K562 (cell line): ENCODE measurements around the gene PARK7. TPM values are rescaled to one million over a fixed set of nuclear protein-coding genes. Genes with fewer than 3 reads are reported as not detected.

ENCODE experiments used
- ATAC-seq: fragments of 200-7000 bp; cut with Tn5 transposase; 3 replicates; pipeline ENCODE4 v1.9.1; 2020; ENCODE audit warnings: moderate library complexity
- BruUV-seq: library from RNA; stranded (reverse); fragments of 400-500 nt; replicated peaks from 2 replicates; lab custom pipeline; 2021; lab: Mats Ljungman, UMichigan
- CTCF ChIA-PET: fragments of 300-600 bp; formaldehyde crosslinking; extraction: SDS; loops from one replicate; lab custom pipeline; 2021; ENCODE audit warnings: low intra/inter-chr PET ratio; lab: Yijun Ruan, JAX
- POLR2A ChIA-PET: fragments of 300-600, 350-650 bp; sonication (Branson Sonifier 250); formaldehyde crosslinking; extraction: SDS; loops from one replicate; lab custom pipeline; 2021; ENCODE audit warnings: antibody characterized with exemption, inconsistent platforms; lab: Yijun Ruan, JAX
- DNase-seq, 4 experiments: peaks; one replicate each; pipeline versions ENCODE4 v3.0.0 to v3.0.0-alpha.2; 2011 to 2018; ENCODE audit warnings: low spot score in 3 of 4, mixed read lengths in 3 of 4; ENCODE audit errors: extremely low read depth in 1 of 4
- FAIRE-seq: peaks from 2 replicates; lab custom pipeline; 2011; peaks lifted over from hg19 to GRCh38; lab: Jason Lieb, UNC
- H2AFZ ChIP-seq: 2 replicates; pipeline ENCODE4 v1.6.0; 2011; ENCODE audit warnings: low read depth, low read length, control low read depth, inconsistent platforms
- H3K27ac ChIP-seq: fragments of 200-600 bp; 3 replicates; pipeline ENCODE4 v1.8.0; 2011; ENCODE audit warnings: low read depth, mild to moderate bottlenecking, control low read depth, inconsistent platforms, low read length, moderate library complexity, mixed read lengths; ENCODE audit errors: extremely low read depth
- H3K27me3 ChIP-seq, 2 experiments: fragments of 300-600 bp in 1 of 2; 2 replicates in 1 of 2; 3 replicates in 1 of 2; pipeline versions ENCODE4 v1.6.0 to v1.8.0; 2011; ENCODE audit warnings: inconsistent platforms in 2 of 2, low read length in 2 of 2, mild to moderate bottlenecking in 1 of 2, mixed read lengths in 1 of 2, moderate library complexity in 1 of 2; ENCODE audit not compliant: control insufficient read depth in 2 of 2, insufficient read depth in 2 of 2
- H3K36me3 ChIP-seq: fragments of 300-600 bp; 3 replicates; pipeline ENCODE4 v1.8.0; 2011; ENCODE audit warnings: mild to moderate bottlenecking, low read length, inconsistent platforms; ENCODE audit not compliant: control insufficient read depth, insufficient read depth
- H3K4me1 ChIP-seq, 2 experiments: fragments of 200-600 bp in 1 of 2; replicated peaks in 1 of 2; 2 replicates in 1 of 2; 3 replicates in 1 of 2; pipeline versions ENCODE4 v1.5.1 to v1.8.0; 2011; ENCODE audit warnings: inconsistent platforms in 2 of 2, low read length in 2 of 2, mild to moderate bottlenecking in 1 of 2, mixed read lengths in 1 of 2, moderate library complexity in 1 of 2; ENCODE audit not compliant: control insufficient read depth in 2 of 2, insufficient read depth in 2 of 2
- H3K4me2 ChIP-seq: 2 replicates; pipeline ENCODE4 v1.6.1; 2011; ENCODE audit warnings: low read length, control low read depth, inconsistent platforms, mixed read lengths; ENCODE audit not compliant: insufficient read depth
- H3K4me3 ChIP-seq: fragments of 200-600 bp; sonication (generic), shearing (Covaris generic); 2 replicates; pipeline ENCODE4 v1.5.1; 2016; ENCODE audit warnings: control low read depth, inconsistent platforms
- H3K79me2 ChIP-seq: fragments of 200-600 bp; 3 replicates; pipeline ENCODE4 v1.8.0; 2011; ENCODE audit warnings: low read length, inconsistent platforms; ENCODE audit not compliant: control insufficient read depth, insufficient read depth
- H3K9ac ChIP-seq, 2 experiments: 2 replicates each; pipeline versions ENCODE4 v1.6.0 to v1.6.1; 2011; ENCODE audit warnings: low read depth in 2 of 2, low read length in 2 of 2, control low read depth in 1 of 2, inconsistent platforms in 1 of 2, mild to moderate bottlenecking in 1 of 2, mixed read lengths in 1 of 2; ENCODE audit not compliant: insufficient read depth in 1 of 2
- H3K9me1 ChIP-seq: one replicate; pipeline ENCODE4 v1.6.0; 2011; ENCODE audit warnings: inconsistent platforms, mild to moderate bottlenecking, low read length, moderate library complexity; ENCODE audit not compliant: control insufficient read depth, insufficient read depth
- H3K9me3 ChIP-seq: replicated peaks from 2 replicates; pipeline ENCODE4 v1.5.1; 2011; ENCODE audit warnings: low read depth, low read length, inconsistent platforms; ENCODE audit not compliant: control insufficient read depth, insufficient read depth
- H4K20me1 ChIP-seq: replicated peaks from 2 replicates; pipeline ENCODE4 v1.6.1; 2011; ENCODE audit warnings: low read length, inconsistent platforms, mixed read lengths; ENCODE audit not compliant: control insufficient read depth, insufficient read depth
- IRF2 ChIP-seq: sonication (generic); formaldehyde crosslinking; IDR thresholded peaks from 2 replicates; pipeline ENCODE4 v1.8.1; 2022; ENCODE audit warnings: mild to moderate bottlenecking, missing genetic modification reagents
- MED1 ChIP-seq: sonication (generic); formaldehyde crosslinking; IDR thresholded peaks from 2 replicates; pipeline ENCODE4 v1.8.1; 2023; ENCODE audit warnings: missing genetic modification reagents, borderline replicate concordance
- TOE1 ChIP-seq, 2 experiments: fragments of 450-650 bp in 1 of 2; sonication (generic) in 1 of 2; formaldehyde crosslinking in 1 of 2; IDR thresholded peaks; 2 replicates each; pipeline versions ENCODE4 v1.7.1 to v1.8.0; 2016 to 2022; ENCODE audit warnings: borderline replicate concordance in 2 of 2, mild to moderate bottlenecking in 2 of 2, antibody characterized with exemption in 1 of 2, inconsistent platforms in 1 of 2, low read depth in 1 of 2, missing genetic modification reagents in 1 of 2, moderate library complexity in 1 of 2
- WHSC1 ChIP-seq: IDR thresholded peaks from one replicate; pipeline ENCODE4 v1.6.1; 2012; ENCODE audit warnings: low read length, control low read depth, inconsistent platforms
- ZNF184 ChIP-seq: sonication (generic); formaldehyde crosslinking; IDR thresholded peaks from 2 replicates; pipeline ENCODE4 v1.5.0; 2020; ENCODE audit warnings: missing genetic modification reagents
- ZNF77 ChIP-seq: fragments of 250-450 bp; sonication (Bioruptor Pico); IDR thresholded peaks from 2 replicates; pipeline ENCODE4 v1.5.0; 2020
- WGBS: fragments of 100-300 bp; shearing (Covaris generic); methylation state at CpG from one replicate; pipeline ENCODE4 v1.1.6; 2016; ENCODE audit warnings: low coverage, mixed read lengths; ENCODE audit not compliant: insufficient coverage; ENCODE audit errors: missing lambda C conversion rate; 5-methylcytosine and 5-hydroxymethylcytosine counted together
- in situ Hi-C: fragments of 300-500 bp; cut with MboI; formaldehyde crosslinking; loops from 4 replicates; pipeline ENCODE4 v1.15.0; 2018; ENCODE audit warnings: inconsistent platforms, mixed read lengths
- intact Hi-C: fragments of 100-400 bp; cut with micrococcal nuclease; formaldehyde crosslinking; loops from 2 replicates; pipeline ENCODE4 v1.14.2; 2022
- polyA plus RNA-seq, 8 experiments: library from polyadenylated mRNA; depleted of rRNA in 4 of 8; stranded (reverse) in 5 of 8; unstranded in 3 of 8; fragments of >200 nt; fragmentation: Nextera tagmentation in 2 of 8; fragmentation: Illumina TruSeq in 1 of 8; extraction: Ambion mirVana in 2 of 8; extraction: Trizol in 1 of 8; gene quantifications; 2 replicates each; pipeline versions ENCODE4 v1.2.1 to v1.2.3, GENCODE V29; 2011 to 2014; ENCODE audit warnings: inconsistent platforms in 1 of 8, missing spikeins in 1 of 8
- total RNA-seq, 7 experiments: library from RNA; depleted of rRNA in 6 of 7; stranded (reverse); fragments of >200 nt in 6 of 7; fragmentation: Illumina TruSeq in 2 of 7; extraction: Trizol in 2 of 7; gene quantifications; 2 replicates each; pipeline versions ENCODE4 v1.2.1 to v1.2.3, GENCODE V29; 2011 to 2021; ENCODE audit warnings: low replicate concordance in 1 of 7

The PARK7 gene
- total and polyA plus RNA-seq, 9 of the 15 experiments (the other 6 are each of a cell fraction or from before 2014, with no cell fraction given) = 374 to 1,298 (median 484) TPM

GRCh38 chr1:7983086-7983778, 21.7 kb downstream of the PARK7 start:
- WGBS = 93% methylated on average over 14 of the region's 15 CpGs
- POLR2A ChIA-PET = interaction anchor here (0.6 to 1.9 kb wide), 2 partner anchors 8 to 34 kb away, joined by 4 to 8 read pairs; no protein-coding TSS in a partner anchor

GRCh38 chr1:7984811-7985210, 23.3 kb downstream of the PARK7 start:
- in situ Hi-C loops = no loop called here
- WGBS = 94% methylated on average over 15 of the region's 15 CpGs
- H3K9me3 ChIP-seq = no peaks in the 10 kb centered on the region

More at GRCh38 chr1:7983086-7983778, 21.7 kb downstream of the PARK7 start:
- DNase-seq (no peak), ATAC-seq (no peak), FAIRE-seq (no peak)
- Histone ChIP-seq H3K9me3 (no peaks in the 10 kb centered on the region), H3K4me1 (no peaks in the 10 kb centered on the region; a peak in 1 of 5 replicates), H4K20me1 (peaks cover 12% of the 10 kb centered on the region), H3K9ac (peak overlapping the region in 1 of 2 experiments; percentile 66; a peak in 2 of 4 replicates), H3K36me3 (peaks cover 83% of the 10 kb centered on the region), H3K4me3 (no peak overlapping the region), H3K79me2 (0 out of 3 replicates have a peak, but pooled peaks cover 13% of the 10 kb centered on the region), H3K27ac (no peak overlapping the region), H3K4me2 (no peak overlapping the region), H2AFZ (no peak overlapping the region), H3K27me3 (no peaks in the 10 kb centered on the region), H3K9me1 (peaks cover 3% of the 10 kb centered on the region)
- CTCF ChIA-PET = interaction anchor here (0.7 to 2.2 kb wide), 7 partner anchors 33 to 368 kb away, joined by 3 to 21 read pairs (median 5); no protein-coding TSS in a partner anchor
- intact Hi-C loops = loop anchor here (2.0 kb wide), 1 partner anchor 32 kb away; no protein-coding TSS in a partner anchor
- TF ChIP-seq MED1 (CRISPR knock-in tag) (0 out of 2 replicates have a peak, but pooled peaks have one; percentile 41), ZNF77 (CRISPR knock-in tag) (no peak), WHSC1 (peak; percentile 23), TOE1 (IDR thresholded peaks at IDR 0.05; ENCODE audit: borderline replicate concordance) (no peak), TOE1 (CRISPR knock-in tag; IDR thresholded peaks at IDR 0.05; ENCODE audit: borderline replicate concordance, low read depth) (no peak), IRF2 (CRISPR knock-in tag) (0 out of 2 replicates have a peak, but pooled peaks have one; percentile 18)
- no TSS peak for BruUV-seq
- in situ Hi-C loops = no loop called here

More at GRCh38 chr1:7984811-7985210, 23.3 kb downstream of the PARK7 start:
- Histone ChIP-seq H3K4me2 (no peak overlapping the region), H4K20me1 (peaks cover 12% of the 10 kb centered on the region), H2AFZ (no peak overlapping the region), H3K27me3 (no peaks in the 10 kb centered on the region), H3K4me3 (no peak overlapping the region), H3K9me1 (peaks cover 3% of the 10 kb centered on the region), H3K36me3 (peaks cover 67% of the 10 kb centered on the region), H3K27ac (no peak overlapping the region), H3K9ac (no peak overlapping the region), H3K4me1 (no peaks in the 10 kb centered on the region; a peak in 3 of 5 replicates), H3K79me2 (0 out of 3 replicates have a peak, but pooled peaks cover 13% of the 10 kb centered on the region)
- CTCF ChIA-PET = no interaction called here
- DNase-seq (no peak), FAIRE-seq (no peak), ATAC-seq (no peak)
- TSS peak; percentile 24 for BruUV-seq
- TF ChIP-seq ZNF184 (CRISPR knock-in tag) = no peak
- POLR2A ChIA-PET = interaction anchor here (0.6 to 1.9 kb wide), 3 partner anchors 9 to 56 kb away, joined by 3 to 8 read pairs (median 5); partner anchors contain the start of gene PARK7
- intact Hi-C loops = no loop called here
